ENCODE data around the gene TMEM95.
"Not testable (repeated sequence)": the region's sequence is repeated elsewhere in the genome, so short reads cannot be mapped to it uniquely, and the experiment has no call there.

Gene TMEM95

DNA sequence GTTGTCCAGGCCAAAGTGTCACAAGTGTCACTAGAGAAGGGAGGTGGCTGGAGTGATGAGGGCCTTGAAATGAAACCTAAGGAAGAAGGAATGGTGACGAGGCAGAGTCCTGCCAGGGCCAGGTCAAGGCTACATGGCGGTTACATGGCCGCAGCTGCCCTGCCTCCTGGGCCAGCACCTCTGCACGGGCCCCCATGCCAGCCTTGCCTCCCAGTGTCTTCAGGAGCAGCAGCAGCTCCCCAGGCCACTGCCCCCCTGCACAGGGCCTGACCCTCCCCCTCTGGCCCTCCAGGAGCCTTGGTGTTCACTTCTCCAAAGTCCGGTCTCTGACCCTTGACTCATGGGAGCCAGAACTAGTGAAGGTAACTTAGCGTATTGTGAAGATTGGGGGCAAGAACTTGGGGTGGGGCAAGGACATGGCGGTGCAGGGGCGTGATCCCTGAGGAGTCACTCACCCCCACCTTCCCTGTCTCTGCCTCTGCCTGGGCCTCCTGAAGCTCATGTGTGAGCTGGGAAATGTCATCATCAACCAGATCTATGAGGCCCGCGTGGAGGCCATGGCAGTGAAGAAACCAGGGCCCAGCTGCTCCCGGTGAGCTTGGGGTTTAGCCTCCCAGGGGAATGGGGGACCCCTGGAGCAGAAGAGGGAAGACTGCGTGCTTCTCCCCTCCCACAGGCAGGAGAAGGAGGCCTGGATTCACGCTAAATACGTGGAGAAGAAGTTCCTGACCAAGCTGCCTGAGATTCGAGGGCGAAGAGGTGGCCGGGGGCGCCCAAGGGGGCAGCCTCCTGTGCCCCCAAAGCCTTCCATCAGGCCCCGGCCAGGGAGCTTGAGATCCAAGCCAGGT lies 7.1 kb upstream of the TMEM95 start:
- no peak for DNase-seq

DNA sequence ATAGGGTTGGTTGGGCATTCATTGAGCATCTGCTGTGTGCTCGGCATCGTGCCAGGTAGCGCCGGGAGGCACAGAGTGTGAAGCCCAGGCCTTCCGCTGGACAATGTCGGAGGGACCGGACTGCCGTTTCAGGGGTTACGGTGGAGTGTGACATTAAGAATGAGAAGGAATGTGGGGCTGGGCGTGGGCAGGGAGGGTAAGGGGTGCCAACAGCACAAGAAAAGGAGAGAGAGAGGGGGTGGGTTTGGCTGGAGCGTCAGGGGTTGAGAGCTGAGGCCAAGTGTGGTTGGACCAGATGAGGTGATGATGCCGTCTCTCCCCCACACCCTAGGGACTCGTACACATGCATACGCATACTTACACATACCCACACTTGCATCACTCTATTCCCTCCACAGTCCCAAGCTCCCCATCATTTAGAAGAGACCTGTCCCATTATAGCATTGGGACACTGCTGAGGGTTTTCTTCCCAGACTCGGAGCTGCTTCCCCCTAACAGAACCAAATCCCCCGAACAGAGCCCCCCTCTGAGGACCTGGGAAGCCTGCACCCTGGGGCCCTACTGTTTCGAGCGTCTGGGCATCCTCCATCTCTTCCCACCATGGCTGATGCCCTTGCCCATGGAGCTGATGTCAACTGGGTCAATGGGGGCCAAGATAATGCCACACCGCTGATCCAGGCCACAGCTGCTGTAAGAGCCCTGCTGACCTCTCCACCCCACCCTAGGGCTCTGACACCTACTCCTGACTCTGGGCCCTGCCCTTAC lies 6.3 kb upstream of the TMEM95 start:
- DNase-seq: no peak

DNA sequence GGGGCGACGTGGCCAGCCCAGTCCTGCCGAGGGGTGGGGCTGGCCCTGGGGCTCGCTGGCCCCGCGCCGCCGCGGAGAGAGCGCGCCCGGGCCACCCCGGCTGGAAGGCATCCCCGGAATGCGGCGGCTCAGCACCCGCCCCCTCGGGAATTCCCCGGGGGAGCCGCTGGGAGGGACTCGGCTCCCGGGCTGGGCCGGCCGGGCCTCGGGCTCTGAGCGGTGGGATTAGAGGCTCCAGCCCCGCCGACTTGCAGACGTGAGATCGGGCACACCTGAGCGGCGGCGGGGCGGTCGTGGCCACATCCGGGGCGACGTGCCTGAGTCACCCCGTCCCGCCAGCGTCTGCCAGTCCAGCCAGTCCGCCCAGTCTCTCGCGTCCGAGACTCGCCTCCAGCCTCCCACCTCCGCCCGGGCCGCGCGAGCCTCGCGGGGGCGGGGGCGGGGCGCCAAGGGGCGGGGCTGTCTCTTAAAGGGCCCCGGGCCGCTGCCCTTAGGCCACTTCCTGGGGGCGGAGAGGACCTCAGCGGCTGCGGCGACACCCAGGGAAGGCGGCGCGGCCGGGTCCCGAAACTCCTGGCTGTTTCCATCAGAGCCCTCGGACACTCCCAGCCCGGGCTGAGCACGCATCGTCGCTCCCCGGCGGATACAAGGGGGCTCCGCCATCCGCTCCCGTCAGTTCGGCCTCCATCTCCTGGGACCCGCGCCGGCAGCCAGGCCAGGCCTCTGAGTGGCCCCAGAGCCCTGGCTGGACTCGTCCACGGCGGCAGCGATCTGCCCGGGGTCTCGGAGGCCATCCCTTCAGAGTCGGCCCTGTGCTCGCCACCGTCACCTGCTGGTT lies 3.1 kb upstream of the TMEM95 start, which contains the start of gene KCTD11:
Gene KCTD11 (plus strand): TSS at position 498 of the 838 bp plus-strand sequence.
- no peak for DNase-seq

DNA sequence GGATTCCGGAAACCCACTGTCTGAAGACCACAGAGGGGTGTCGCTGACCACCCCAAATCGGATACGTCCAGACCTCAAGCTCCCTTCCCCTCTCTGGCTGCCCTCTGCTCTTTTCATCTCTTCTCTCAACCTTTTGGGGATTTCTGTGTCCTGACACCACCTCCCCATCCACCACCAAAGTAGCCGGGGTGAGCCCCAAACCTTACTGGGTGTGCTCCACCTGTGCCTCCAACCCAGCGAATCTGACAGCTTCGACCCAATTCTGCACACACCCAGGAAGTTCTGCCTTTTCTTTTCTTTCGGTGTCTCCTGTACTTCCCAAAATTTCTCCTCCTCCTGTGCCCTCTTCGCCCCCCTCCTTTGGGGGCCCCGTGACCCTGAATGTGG lies 2.5 kb upstream of the TMEM95 start:
- DNase-seq: no peak

DNA sequence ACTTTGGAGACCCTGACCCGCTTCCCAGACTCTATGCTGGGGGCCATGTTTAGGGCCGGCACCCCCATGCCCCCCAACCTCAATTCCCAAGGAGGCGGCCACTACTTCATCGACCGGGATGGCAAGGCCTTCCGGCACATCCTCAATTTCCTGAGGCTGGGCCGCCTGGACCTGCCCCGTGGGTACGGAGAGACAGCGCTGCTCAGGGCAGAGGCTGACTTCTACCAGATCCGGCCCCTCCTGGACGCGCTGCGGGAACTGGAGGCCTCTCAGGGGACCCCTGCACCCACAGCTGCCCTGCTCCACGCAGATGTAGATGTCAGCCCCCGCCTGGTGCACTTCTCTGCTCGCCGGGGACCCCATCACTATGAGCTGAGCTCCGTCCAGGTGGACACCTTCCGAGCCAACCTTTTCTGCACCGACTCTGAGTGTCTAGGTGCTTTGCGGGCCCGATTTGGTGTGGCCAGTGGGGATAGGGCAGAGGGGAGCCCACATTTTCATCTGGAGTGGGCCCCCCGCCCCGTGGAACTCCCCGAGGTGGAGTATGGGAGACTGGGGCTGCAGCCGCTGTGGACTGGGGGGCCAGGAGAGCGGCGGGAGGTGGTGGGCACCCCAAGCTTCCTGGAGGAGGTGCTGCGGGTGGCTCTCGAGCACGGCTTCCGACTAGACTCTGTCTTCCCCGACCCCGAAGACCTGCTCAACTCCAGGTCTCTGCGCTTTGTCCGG lies 1.9 kb upstream of the TMEM95 start:
- DNase-seq: no peak

DNA sequence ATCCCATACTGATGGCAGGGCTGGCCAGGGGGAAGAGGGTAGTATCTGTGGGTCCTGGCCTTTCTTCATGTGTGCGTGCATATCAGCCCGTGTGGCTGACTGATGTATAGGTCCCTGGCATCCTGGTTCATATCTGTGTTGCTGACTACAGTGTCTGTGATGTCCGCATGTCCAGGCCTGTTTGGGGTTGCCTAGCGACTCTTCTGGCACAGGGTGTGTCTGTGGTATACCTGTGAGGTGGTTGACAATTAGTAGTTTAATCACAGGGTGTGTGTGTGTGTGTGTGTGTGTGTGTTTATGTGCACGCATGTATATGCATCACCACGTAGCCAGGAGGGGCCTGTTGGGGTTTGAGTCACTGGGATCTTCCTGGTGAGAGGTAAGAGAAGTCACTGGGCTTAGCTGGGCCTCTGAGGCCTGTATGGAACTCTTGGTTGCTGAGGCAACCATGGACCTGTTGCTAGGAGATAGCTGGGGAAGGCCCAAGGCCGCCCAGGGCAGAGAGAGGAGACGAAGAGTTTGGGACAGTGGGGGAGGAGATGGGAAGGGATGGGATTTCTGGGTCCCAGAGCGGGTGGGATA lies 603 bp upstream of the TMEM95 start:
- DNase-seq: peak; percentile 53

DNA sequence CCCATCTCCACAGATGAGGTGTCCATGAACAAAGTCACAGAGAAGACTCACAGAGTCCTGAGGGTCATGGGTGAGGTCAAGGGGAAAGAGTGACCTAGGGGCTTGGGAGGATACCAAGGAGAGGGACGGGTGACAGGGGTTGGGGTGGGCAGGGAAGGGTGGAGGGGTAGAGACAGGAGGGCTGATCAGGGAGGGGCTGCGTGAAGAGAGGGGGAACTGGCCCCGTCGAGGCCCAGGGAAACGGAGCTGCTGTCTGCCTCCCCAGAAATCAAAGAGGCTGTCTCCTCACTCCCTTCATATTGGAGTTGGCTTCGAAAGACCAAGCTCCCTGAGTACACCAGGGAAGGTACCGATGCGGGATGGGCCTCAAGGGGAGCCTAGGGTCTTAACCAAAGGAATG lies 617 bp downstream of the TMEM95 start:
- no peak for DNase-seq

DNA sequence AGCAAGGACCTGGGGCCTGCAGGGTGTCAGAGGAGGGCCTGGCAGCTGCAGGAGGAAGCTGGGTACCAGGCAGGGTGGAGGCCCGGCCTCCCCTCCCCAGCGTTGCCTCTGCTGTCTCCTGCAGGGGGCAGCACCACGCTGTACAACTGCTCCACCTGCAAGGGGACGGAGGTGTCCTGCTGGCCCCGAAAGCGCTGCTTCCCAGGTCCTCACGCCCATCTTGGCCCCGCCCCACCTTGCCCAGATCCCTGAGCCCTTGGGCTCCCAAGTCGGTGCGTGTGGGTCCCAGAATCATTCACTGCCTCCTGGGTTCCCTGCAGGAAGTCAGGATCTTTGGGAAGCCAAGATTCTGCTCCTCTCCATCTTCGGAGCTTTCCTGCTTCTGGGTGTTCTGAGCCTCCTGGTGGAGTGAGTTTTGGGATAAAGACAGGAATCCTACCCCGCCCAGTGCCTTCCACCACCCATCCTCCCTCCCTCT lies 1.2 kb downstream of the TMEM95 start:
- DNase-seq: peak; percentile 64

DNA sequence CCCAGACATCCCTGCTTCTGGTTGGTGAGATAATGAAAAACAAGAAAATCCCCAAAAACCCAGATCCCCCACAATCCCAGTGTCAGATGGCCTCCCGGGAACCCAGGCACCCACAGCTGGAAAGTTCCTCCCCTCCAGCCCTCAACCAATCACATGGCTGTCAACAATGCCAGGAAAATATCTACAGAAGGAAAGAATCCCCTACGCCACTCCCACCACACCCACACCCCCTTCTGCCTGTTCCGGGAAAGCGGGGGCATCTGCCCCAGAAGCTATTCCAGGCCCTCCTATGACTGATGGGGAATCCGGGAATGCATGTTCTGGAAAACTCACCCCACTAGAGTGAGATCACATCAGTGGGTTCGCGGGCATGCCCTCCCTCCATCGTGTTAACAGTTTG lies 1.8 kb downstream of the TMEM95 start:
- DNase-seq: no peak

DNA sequence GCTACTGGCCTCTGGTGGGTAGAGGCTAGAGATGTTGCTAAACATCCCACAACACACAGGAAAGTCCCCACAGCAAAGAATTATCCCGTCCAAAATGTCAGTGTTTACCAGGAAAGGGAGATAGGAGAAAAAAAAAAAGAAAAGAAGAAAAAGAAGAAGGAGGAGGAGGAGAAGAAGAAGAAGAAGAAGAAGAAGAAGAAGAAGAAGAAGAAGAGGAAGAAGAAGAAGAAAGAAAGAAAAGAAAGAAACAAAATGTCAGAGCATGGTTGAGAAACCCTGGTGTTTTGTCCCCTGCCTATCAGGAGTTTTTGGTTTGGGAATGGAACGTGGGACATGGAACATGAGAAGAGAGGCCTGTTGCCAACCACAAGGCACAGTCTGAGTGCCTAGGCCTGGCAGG lies 2.4 kb downstream of the TMEM95 start:
- DNase-seq: no peak

DNA sequence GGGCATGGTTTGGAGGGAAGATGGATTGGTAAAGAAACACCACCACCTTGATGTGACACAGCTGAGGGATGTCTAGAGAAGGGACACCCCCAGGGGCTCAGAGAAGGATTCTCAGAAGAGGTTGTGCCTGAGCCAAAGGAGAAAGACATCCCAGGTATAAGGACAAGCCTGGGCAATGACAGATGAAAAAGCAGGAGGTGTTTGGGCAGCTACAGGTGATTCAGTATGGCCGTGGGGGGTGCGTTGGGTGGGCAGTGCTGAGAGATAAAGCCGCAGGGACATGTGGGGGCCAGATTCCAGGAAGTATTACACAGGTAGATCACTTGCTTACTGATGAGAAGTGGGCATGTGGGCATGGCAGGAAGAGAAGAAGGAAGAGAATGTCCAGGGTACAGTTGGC lies 7.0 kb downstream of the TMEM95 start:
- no peak for DNase-seq

DNA sequence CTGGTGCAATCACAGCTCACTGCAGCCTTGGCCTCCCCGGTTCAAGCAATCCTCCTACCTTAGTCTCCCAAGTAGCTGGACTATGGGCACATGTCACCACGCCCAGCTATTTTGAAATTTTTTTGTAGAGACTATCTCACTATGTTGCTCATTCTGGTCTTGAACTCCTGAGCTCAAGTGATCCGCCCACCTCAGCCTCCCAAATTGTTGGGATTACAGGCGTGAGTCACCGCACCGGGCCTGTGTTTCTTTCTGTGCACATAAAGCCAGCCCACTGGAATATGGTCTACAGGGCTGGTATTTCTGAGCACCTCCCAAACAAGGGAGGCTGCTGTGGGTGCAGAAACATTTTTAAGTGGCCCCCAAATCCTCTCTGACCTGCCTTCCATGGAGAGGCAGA lies 8.4 kb downstream of the TMEM95 start:
- no peak for DNase-seq

DNA sequence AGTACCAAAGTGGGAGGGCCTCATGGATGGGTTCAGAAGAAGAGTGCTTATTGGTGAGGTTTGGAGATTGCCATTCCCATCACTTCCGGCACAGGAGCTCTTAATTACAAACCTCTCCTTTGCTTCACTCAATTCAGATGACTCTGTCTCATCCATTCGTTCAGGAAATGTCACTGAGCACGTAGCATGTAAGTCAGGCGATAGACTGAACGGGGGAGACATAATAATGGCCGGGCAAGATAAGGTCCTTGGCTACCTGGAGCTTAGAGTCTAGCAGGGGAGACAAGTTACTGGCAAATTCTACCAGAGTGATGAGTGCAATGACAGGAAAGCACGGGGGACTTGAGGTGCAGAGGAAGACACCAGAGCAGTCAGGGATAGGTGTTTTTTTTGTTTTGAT lies 11.0 kb downstream of the TMEM95 start:
- DNase-seq: not testable (repeated sequence)

DNA sequence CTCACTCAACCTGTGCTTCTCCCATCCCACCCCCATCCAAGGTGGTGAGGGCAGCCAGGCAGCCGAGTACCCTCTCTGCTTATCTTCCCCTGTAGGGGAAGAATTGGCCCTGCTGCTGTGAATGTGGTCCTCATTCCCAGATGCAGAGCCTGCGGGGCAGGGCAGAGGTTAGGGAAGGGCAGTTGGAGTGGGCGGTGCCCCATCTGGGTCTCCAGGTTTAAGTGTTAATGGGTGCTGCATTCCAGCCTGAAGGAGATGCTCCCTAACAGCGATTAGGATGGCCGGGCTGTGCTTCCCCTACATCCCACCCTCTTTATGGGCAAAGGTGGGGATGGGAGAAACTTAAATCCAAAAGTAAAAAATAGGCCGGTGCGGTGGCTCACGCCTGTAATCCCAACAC lies 12.1 kb downstream of the TMEM95 start:
- DNase-seq: no peak

DNA sequence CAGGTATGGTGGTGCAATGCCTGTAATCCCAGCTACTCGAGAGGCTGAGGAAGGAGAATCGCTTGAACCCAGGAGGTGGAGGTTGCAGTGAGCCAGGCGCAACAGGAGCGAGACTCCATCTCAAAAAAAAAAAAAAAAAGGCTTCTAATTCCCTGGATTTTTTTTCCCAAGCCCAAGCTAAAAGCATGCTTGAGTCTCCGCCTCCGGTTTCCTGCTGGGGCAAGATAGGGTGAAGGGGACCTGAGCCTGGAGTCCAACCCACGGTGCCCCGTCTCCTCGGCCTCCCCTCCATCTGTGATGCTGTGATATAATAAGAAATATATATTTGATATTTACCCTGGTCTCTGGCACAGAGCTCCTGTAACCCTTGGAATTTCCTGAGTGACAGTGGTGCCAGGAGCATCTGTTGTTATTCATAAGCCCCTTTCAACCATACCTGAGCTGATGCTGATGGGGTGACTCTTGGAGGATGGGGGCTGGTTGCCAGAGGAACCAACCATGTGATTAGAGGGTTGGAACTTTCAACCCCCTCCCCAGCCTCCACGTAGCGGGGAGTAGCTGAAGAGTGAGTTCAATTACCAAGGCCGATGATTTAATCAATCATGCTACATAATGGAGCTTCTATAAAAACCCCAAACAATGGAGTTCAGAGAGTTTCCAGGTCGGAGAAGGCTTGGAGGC lies 13.1 kb downstream of the TMEM95 start:
- no peak for DNase-seq

DNA sequence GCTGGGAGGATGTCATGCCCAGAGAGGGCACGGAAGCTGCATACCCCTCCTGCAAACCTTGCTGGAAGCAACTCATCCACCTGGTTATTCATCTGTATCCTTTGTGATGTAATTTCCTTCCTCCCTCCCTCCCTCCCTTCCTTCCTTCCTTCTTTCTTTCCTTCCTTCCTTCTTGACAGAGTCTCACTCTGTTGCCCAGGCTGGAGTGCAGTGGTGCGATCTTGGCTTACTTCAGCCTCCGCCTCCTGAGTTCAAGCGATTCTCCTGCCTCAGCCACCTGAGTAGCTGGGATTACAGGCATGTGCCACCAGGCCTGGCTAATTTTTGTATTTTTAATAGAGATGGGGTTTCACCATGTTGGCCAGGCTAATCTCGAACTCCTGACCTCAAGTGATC lies 13.6 kb downstream of the TMEM95 start:
- not testable (repeated sequence) for DNase-seq

DNA sequence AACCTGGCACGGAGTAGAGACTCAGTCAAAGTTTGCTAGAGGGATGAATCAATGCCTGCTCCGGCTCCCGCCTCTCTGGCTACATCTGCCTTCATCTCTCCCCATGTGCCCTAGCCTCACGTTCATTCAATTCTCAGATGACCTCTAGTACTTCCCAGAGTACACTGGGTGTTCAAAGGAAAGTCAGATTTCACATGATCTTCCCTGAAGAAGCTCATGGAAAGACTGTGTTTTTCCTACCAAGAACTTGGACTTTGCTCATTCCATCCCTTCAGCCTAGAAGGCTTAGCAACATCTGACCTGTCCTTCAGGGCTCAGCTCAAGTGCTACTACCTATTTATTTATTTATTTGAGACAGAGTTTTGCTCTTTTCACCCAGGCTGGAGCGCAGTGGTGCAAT lies 14.9 kb downstream of the TMEM95 start:
- no peak for DNase-seq

DNA sequence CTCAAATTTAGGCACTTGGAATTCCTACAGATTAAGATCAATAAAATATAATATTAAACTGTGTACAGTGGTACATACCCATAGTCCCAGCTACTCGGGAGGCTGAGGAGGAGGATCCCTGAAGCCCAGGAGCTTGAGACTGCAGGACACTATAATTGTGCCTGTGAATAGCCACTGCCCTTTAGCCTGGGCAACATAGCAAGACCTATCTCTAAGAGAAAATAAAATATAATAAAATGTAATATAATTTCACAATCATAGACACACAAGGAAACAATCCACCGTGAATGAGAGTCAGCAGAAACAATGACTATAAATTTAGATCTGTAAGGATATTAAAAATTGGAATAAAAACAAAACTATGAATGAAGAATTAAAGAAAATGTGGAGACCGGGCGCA lies 15.9 kb downstream of the TMEM95 start:
- no peak for DNase-seq

DNA sequence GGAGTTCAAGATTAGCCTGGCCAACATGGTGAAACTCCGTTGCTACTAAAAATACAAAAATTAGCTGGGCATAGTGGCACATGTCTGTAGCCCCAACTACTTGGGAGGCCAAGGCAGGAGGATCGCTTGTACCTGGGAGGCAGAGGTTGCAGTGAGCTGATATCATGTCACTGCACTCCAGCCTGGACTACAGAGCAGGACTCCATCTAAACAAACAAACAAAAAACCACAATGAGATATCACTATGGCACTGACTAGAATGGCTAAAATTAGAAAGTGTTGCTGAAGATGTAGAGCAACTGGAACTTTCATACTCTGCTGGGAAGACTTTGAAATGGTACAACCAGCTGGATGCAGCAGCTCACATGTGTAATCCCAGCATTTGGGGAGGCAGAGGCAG lies 19.4 kb downstream of the TMEM95 start:
- no peak for DNase-seq

DNA sequence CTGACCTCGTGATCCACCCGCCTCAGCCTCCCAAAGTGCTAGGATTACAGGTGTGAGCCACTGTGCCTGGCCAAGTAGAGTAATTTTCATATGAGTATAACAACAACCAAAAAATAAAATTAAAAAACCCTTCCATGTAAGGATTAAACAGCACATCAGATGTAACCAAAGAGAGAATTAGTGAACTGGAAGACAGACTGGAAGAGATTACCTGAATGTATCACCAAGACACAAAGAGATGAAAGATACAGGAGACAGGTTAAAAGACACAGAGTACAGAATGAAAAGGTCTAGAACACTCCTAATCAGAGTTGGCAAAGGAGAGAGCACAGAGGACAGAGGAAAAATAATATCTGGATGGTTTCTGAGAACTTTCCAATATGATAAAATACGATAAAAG lies 24.2 kb downstream of the TMEM95 start:
- DNase-seq: no peak

DNA sequence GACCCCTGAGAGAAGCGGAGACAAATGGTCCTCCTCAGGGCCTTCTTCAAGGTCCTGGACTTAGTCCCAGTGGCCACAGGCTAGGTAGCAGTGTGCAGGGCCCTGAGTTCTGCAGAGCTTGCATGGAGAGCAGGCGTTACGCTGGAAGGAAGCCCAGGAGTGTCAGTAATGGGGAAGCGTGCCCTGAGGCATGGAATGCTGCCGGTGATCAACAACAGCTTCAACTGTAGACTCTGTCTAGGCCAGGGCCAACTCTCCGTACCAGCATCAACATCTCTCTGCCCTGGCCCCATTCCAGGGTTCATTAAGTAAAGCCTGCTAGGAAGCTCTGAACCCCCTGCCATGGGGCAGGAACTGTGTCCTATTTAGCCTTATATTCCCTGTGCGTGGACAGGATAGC lies 25.4 kb downstream of the TMEM95 start:
- DNase-seq: no peak

All from COR-L47 (cell line).